Dermis microvascular lymphatic vessel endothelial cell (primary cell): ENCODE results near the gene SYDE2. TPM values are rescaled to one million over a fixed set of nuclear protein-coding genes. Genes with fewer than 3 reads are reported as not detected.
"Not testable (repeated sequence)": the region's sequence is repeated elsewhere in the genome, so short reads cannot be mapped to it uniquely, and the experiment has no call there.

Experiments used
- DNase-seq, 2 donors: peaks; one replicate each; pipeline versions ENCODE4 v3.0.0 to v3.0.0-alpha.2; 2010; ENCODE audit warnings: low read depth in 2 of 2
- total RNA-seq: library from RNA; depleted of rRNA; stranded (reverse); fragments of >200 nt; gene quantifications from 2 replicates; pipeline ENCODE4 v1.2.1, GENCODE V29; 2014

The SYDE2 gene
- total RNA-seq, 1 donor from 2014 or later = 4.0 TPM

GRCh38 chr1:85174503-85174902 lies 26.3 kb downstream of the SYDE2 start:
- DNase-seq = no peak

GRCh38 chr1:85172684-85173337 lies 28.0 kb downstream of the SYDE2 start:
- DNase-seq = no peak

- DNase-seq = no peak
These were observed 29.1 kb downstream of the SYDE2 start for GRCh38 chr1:85171721-85172120.

GRCh38 chr1:85168884-85169283 lies 31.9 kb downstream of the SYDE2 start:
- no peak for DNase-seq

GRCh38 chr1:85166351-85166750 lies 34.5 kb downstream of the SYDE2 start:
- no peak for DNase-seq

GRCh38 chr1:85158910-85159309 lies 41.9 kb downstream of the SYDE2 start:
- DNase-seq = no peak

DNA sequence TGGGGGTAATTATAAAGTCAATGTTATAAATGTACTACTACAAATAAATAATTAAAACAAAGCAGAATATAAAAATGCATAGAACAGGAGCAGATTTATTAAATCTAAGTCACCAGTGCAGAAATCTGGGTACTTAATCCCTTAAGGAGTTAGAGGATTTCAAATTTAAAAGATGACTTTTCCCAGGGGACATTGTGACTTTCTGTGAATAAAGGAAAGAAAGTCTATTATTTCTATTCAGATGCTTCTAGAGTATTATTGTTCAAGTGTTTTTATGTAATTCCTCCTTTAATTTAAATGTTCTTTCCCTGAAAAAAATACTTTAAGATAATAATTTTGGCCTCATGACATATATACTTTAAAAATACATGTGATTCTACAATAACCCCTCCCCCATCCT lies 43.4 kb downstream of the SYDE2 start:
- no peak for DNase-seq

- DNase-seq = no peak
These were observed 47.5 kb downstream of the SYDE2 start for GRCh38 chr1:85153149-85153891.

DNA sequence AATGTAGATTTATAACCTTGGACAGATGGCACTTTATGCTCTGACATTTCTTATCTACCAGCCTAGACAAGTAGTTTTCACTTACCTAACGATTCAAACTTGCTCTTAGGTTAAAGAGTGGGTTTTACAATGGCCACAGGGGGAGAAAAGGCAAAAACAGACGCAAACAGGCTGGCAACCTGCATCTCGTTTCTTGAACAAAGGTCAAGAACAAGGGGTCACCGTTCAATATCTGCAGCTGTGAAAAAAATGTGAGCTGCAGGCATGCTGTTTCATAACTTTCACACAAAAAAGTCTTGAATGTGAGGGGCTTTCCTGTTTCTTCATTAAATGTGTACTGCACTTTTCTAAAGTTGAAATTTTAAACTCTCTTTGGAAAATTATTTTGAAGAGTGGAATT lies 49.4 kb downstream of the SYDE2 start:
- no peak for DNase-seq

DNA sequence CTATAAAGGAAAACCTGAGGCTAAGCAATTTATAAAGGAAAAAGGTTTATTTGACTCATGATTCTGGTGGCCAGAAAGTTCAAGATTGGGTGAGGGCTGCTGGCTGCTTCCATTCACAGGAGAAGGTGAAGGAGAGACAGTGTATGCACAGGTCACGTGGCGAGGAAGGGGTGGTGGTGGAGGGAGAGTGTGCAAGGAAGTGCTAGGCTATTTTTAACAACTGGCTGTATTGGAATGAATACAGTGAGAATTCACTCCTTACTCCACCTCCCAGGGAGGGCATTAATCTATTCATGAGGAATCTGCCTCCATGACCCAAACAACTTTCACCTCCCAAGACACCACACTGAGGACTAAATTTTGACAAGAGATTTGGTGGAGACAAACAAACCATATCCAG lies 51.0 kb downstream of the SYDE2 start:
- no peak for DNase-seq

GRCh38 chr1:85148524-85149250 lies 52.1 kb downstream of the SYDE2 start:
- no peak for DNase-seq

DNA sequence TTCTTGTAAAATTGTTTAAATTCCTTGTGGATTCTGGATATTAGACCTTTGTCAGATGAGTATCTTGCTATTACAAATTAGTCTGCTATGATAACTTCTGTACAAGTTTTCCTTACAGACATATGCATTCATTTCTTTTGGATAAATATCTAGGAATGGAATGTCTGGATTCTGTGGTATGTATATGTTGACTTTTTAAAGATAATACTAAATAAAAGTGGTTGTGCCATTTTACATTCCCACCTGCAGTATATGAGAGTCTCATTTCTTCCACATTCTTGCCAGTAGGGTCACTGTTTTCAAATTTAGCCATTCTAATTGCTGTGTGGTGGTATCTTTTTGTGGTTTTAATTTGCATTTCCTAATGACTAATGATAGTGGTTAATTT lies 53.9 kb downstream of the SYDE2 start:
- no peak for DNase-seq

DNA sequence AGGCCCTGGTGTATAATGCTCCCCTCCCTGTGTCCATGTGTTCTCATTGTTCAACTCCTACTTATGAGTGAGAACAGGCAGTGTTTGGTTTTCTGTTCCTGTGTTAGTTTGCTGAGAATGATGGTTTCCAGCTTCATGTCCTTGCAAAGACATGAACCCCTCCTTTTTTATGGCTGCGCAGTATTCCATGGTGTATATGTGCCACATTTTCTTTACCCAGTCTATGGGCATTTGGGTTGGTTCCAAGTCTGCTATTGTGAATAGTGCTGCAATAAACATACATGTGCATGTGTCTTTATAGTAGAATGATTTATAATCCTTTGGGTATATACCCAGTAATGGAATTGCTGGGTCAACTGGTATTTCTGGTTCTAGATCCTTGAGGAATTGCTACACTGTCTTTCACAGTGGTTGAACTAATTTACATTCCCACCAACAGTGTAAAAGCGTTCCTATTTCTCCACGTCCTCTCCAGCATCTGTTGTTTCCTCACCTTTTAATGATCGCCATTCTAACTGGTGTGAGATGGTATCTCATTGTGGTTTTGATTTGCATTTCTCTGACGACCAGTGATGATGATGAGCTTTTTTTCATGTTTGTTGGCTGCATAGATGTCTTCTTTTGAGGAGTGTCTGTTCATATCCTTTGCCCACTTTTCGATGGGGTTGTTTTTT lies 54.4 kb downstream of the SYDE2 start:
- DNase-seq = not testable (repeated sequence)

GRCh38 chr1:85144351-85144750 lies 56.5 kb downstream of the SYDE2 start:
- no peak for DNase-seq

DNA sequence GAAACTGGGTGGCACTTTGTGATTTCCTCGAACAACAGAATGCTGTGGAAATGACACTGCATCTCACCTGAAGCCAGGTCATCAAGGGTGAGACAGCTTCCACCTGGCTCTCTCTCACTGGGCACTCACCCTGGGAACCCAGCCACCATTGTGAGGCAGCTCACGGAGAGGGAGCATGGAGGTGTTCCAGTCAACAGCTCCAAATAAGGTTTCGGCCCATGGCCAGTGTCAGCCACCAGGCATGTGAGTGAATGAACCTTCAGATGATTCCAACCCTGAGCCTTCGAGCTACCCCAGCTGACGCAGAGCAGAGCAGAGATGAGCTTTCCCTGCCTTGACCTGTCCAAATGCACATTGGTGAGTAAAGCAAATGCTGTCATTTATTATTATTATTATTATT lies 58.1 kb downstream of the SYDE2 start:
- no peak for DNase-seq

DNA sequence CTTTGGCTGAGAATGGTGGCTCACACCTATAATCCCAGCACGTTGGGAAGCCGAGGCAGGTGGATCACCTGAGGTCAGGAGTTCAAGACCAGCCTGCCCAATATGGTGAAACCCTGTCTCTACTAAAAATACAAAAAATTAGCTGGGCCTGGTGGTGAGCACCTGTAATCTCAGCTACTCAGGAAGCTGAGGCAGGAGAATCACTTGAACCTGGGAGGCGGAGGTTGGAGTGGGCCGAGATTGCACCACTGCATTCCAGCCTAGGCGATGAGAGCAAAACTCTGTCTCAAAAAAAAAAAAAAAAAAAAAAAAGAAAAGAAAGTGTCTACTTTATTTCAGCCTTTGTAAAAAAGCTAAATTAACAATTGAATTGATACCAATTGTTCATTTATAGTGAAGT lies 62.4 kb downstream of the SYDE2 start:
- DNase-seq = not testable (repeated sequence)

- no peak for DNase-seq
These were observed 63.2 kb downstream of the SYDE2 start for GRCh38 chr1:85137660-85138059.

- no peak for DNase-seq
These were observed 65.4 kb downstream of the SYDE2 start for GRCh38 chr1:85135392-85135798.

DNA sequence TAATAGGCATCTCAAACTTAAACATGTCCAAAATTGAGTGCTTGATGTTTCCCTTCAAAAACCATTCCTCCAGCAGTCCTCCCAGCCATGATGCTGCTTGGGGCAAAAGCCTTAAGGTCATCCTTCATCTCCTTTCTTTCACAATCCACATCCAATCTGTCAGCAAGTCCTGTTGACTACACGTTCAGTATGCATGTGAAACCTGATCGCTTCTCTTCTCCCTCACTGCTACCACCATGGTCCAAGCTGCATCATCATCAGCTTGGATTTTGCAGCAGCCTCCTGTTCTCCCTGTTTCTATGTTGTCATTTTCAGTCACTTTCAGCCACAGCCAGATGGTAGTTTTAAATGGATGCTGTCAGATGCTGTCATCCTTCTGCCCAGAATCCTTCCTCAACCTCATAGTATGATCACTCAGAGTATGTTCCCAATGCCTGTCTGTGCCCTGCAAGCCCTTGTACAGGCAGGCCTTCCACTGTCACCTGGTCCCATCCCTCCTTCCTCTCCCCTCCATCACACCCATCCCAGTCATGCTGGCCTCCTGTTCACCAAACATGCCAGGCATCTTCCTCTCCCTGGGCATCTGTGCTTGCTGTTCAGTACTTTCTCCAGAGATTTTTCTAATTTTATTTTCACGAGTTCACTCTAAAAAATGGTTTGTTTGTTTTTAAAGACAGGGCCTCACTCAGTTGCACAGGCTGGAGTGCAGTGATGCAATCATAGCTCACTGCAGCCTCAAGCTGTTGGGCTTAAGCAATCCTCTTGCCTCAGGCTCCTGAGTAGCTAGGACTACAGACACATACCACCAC lies 66.0 kb downstream of the SYDE2 start:
- no peak for DNase-seq

DNA sequence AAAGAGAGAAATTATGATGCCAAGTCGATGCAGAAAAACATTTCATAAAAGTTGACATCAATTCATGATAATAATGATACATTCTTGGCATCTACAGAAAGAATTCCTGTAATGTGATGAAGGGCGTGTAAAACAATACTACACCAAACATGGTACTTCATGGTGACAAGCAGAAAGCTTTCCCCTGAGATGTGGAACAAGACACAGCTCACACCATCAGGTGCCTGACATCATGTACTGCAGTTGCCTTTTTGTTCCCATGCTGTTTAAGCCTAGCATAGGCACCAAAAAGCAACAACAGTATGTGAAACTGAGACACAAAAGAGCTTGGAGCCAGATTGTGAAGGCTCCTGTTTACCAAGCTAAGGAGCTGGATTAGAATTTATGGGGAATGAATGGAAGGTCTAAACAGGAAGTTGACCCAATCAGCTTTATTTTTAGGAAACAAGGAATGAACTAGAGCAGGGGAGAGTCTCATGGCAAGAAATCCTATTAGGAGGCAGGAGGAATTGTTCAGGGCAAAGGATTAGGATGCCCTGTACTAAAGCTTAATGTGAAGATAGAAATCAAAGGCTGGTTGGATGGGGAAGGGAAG lies 67.2 kb downstream of the SYDE2 start:
- no peak for DNase-seq
